GM18909 (cell line): ENCODE measurements around the gene HYCC2.
"Not testable (repeated sequence)": the region's sequence is repeated elsewhere in the genome, so short reads cannot be mapped to it uniquely, and the experiment has no call there.

Experiments used
- ATAC-seq: cut with Tn5 transposase; IDR thresholded peaks from one replicate; pipeline ENCODE4 v1.9.1; 2021; ENCODE audit warnings: mild to moderate bottlenecking; ENCODE audit not compliant: unreplicated experiment, poor library complexity

HYCC2 gene

DNA sequence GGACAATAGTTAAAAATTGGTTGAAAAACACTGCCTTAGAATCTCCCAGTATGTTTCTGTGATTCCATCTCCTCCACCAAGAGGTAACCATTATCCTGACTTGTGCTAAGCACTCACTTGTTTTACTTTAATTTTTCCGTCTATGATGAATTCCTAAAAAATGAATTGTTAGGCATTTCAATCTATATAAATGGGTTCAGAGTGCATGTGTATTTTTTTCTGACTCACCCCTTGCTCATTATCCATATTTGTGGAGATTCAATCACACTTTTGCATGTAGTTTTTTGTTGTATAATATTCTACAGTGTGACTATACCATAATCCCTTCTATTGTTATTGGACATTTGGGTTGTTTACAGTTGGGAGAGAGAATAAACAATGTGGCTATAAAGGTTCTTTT is 1.6 kb upstream of the HYCC2 start:
- ATAC-seq: no peak

DNA sequence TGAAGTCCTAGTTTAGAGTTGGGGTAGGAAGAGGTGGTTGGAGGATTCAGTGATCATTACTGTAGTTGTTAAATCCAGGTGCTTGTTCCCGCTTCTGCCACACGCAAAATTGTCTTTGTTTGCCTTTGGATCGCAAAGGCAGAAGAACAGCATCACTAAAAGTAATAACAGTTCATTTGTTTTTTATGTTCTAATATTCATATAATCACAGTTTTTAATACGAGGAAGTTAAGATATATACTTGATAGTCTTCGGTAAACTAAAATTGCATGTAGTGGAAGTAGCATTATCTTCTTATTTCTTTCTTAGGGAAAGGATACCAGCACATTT is 695 bp upstream of the HYCC2 start:
- no peak for ATAC-seq

DNA sequence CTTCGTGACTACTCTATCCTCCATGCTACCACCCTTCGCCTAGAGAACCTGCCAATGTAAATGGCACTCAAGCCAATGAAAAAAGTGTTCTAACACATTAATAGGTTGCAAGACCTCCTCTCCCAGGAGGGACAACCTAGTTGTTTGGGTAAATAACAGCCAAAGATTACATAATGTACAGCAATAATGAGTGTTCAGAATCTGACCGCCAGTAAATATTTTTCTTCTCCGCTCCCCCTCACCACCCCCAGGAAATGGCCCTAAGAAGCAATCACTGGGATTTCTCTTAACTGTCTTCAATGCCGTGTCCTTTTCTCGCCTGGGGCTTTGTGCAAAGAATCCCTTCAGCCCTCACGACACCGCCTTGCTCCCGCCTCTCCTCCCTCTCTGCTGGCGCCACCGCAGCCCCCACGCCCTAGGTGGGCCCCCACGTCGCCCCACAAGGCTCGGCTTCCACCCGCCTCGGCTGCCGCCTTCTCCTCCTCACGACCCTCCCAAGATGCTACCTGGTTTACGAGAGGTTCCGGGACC is 458 bp downstream of the HYCC2 start:
- peak; percentile 29 for ATAC-seq

DNA sequence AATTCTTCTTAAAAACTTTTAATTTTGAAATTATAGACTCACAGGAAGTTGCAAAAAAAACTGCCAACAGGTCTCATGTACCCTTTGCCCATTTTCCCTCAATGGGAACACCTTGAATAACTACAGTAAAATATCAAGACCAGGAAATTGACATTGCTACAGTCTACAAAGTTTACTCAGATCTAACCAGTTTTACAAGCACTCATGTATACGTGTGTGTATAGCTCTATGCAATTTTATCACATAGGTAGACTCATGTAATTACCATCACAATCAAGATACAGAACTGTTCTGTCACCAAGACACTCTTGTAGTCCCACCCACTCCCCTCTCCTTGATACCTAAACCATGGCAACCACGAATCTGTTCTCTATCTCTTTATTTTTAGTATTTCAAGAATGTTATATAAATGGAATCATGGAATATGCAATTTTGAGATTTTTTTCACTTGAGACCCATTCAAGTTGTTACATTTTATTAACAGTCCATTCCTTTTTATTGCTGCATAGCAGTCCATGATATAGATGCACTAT is 6.6 kb downstream of the HYCC2 start:
- no peak for ATAC-seq

DNA sequence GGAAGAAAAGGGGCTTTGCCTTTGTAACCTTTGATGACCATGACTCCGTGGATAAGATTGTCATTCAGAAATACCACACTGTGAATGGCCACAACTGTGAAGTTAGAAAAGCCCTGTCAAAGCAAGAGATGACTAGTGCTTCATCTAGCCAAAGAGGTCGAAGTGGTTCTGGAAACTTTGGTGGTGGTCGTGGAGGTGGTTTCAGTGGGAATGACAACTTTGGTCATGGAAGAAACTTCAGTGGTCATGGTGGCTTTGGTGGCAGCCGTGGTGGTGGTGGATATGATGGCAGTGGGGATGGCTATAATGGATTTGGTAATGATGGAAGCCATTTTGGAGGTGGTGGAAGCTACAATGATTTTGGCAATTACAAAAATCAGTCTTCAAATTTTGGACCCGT is 8.0 kb downstream of the HYCC2 start:
- not testable (repeated sequence) for ATAC-seq

DNA sequence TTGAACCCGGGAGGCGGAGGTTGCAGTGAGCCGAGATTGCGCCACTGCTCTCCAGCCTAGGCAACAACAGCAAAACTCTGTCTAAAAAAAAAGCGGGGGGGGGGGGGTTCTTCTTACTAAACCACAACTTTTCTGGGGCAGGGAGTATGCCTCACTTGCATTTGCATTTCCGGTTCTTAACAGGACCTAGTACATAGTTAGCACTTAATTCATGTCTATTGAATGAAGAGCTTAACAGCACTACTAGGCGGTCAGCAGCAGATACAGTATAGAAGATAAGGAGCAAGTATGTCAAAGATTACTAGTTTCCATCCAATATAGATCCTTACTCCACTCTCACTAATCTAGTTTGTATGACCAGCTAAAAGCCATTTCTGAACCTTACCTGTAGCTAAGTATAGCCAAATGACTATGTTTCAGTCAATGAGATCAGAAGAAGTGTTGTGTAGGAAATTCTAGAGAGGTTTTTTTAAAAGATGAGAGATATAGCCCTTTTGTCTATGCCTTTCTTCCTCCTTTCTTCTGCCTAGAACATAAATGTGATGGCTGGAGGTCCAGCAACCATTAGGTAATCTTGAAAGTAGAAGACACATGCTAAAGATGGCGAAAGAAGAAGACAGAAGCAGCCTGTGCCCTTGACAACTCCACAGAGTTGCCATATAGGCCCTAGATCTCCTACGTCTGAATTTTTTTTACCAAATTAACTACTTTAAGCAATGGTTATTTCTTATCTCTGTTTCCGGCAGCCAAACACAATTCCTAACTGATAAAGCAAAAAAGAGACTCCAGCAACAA is 11.3 kb downstream of the HYCC2 start:
- ATAC-seq: no peak

DNA sequence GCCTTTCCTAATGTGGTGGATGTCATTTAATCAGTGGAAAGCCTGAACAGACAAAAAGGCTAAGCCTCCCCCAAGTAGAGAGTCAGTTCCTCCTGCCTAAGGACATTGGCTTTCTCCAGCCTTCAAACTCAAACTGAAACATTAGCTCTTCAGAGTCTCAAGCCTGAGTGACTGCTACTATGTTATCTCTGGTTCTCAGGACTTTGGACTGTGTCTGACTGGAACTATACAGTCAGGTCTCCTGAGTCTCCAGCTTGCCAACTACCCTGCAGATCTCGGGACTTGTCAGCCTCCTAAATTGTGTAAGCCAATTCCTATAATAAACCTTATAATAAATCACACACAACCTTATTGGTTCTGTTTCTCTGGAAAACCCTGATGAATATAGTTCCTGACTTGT is 12.6 kb downstream of the HYCC2 start:
- ATAC-seq: no peak

DNA sequence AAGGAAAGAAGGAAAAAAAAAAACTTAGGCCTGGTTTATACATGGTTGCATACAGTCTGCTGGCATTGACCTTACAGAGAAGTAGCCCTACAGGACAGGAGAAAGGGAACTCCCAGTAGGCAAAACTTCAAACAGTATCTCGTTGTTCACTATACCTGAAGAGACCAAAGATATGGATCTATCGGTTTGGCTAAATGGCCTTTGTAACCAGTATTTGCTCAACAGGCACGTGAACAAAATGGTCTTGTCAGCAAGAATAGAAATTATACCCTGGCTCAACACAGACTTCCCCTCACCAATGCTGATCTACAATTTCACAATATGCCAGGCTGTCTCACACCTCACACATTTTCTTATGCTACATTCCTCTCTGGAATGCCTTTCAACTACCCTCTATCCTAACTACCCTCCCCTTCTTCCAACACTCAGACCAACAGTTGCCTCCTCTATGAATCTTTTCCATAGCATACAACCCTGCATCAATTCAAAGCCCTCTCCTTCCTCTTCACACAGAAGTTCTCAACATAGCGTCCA is 13.7 kb downstream of the HYCC2 start:
- ATAC-seq: no peak

DNA sequence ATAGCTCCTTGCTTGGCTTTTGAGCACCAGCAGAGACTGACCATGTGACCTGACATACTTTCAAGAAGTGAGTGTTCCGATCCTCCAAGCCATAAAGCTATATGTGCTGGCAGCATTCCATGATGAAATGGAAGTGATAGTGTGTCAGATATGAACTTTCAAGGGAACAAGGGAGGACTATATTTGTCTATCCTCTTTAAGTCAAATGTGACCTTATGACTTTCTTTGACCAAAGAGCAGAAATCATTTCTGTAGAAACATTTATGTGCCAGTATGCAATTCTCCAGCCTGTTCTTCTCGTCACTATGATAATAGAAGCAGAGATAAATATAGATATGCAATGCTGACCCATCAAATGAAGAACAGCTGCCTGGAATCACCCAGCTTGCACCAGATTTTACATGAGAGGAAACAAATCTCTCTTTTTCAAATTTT is 14.4 kb downstream of the HYCC2 start:
- ATAC-seq: no peak

DNA sequence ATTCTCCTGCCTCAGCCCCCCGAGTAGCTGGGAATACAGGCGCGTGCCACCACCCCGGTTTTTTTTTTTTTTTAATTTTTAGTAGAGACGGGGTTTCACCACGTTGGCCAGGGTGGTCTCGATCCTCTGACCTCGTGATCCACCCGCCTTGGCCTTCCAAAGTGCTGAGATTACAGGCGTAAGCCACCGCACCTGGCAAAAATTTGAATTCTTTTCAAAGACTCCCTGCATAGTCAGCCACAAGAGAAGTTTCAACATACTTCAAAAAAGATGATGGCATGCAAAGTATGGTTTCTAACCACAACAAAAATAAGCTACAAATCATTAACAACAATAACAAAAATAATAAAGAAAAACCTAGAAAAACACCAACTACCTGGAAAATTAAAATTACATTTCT is 22.0 kb downstream of the HYCC2 start:
- ATAC-seq: no peak

DNA sequence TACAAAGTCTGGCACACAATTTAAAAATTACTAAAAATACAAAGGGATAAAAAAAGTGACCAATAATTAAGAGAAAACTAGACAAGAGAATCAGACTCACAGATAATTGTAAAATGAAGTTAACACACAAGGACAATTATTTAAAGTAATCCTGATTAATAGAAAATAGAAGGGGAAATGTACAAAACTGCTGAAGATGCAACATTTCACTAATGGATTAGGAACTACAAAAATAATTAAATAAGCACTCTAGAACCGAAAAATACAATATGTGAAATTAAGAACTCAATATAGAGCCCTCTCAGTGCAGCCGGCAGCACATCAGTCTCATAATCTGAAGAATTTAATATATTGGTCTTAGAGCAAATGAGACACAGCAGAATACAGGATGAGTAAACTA is 24.6 kb downstream of the HYCC2 start:
- no peak for ATAC-seq

DNA sequence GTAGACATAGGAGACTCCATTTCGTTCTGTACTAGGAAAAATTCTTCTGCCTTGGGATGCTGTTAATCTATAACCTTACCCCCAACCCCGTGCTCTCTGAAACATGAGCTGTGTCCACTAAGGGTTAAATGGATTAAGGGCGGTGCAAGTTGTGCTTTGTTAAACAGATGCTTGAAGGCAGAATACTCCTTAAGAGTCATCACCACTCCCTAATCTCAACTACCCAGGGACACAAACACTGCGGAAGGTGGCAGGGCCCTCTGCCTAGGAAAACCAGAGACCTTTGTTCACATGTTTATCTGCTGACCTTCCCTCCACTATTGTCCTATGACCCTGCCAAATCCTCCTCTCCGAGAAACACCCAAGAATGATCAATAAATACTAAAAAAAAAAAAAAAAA is 28.4 kb downstream of the HYCC2 start:
- ATAC-seq: not testable (repeated sequence)

DNA sequence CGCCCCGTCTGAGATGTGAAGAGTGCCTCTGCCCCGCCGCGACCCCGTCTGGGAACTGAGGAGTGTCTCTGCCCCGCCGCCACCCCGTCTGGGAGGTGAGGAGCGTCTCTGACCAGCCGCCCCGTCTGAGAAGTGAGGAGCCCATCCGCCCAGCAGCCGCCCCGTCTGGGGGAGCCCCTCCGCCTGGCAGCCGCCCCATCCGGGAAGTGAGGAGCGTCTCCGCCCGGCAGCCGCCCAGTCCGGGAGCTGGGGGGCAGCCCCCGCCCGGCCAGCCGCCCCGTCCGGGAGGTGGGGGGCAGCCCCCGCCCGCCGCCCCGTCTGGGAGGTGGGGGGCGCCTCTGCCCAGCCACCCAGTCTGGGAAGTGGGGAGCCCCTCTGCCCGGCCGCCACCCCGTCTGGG is 29.0 kb downstream of the HYCC2 start:
- not testable (repeated sequence) for ATAC-seq

DNA sequence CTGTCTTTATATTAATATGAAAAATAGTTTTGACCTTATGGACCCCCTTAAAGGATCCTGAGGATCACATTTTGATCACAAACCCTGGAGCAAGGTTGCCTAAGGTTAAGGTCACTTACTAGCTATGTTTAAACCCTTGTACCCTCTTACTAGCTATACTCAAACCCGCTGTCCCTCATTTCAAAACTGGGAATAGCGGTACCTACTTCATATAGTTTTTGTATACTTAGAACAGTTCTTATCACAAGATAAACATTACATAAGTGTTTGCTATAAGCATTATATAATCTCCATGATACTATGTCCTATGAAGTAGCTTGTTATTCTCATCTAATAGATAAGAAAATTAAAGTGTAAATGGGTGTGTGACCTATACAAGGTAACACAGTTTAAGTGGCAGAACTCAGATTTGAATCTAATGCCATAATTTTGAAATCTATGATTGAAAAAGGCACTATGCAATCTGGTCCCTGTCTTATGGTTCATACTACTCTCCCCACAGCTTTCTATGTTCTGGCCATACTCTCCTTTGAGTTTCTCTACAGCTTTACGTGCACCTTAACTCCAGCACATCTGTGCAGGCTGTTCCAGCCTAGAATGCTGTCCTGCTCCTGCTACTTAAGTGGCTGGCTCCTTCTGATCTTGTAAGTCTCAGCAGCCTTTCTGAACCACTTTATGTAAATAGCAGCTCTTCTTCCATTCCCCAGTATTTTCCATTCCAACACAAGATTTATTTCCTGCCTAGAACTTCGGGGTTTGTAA is 30.4 kb downstream of the HYCC2 start:
- no peak for ATAC-seq

DNA sequence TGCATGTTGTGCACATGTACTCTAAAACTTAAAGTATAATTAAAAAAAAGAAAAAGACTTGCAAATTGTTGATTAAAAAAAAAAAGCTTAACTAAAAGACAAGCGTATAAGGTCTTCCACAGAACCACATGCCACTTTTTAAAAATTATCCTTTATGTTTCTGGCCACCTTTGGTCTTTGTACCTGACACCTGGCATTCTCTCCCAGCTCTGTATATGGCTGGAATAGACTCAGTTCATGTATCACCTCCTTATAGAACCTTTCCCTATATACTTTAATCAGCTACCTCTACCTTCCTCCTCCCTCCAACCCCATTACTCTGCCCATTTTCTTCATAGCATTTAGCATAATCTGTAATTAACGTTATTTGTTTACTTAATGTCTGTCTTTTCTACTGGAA is 32.6 kb downstream of the HYCC2 start:
- no peak for ATAC-seq

DNA sequence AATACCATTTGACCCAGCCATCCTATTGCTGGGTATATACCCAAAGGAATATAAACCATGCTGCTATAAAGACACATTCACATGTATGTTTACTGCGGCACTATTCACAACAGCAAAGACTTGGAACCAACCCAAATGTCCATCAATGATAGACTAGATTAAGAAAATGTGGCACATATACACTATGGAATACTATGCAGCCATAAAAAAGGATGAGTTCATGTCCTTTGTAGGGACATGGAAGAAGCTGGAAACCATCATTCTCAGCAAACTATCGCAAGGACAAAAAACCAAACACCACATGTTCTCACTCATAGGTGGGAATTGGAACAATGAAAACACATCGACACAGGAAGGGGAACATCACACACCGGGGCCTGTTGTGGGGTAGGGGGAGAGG is 33.1 kb downstream of the HYCC2 start:
- ATAC-seq: not testable (repeated sequence)

DNA sequence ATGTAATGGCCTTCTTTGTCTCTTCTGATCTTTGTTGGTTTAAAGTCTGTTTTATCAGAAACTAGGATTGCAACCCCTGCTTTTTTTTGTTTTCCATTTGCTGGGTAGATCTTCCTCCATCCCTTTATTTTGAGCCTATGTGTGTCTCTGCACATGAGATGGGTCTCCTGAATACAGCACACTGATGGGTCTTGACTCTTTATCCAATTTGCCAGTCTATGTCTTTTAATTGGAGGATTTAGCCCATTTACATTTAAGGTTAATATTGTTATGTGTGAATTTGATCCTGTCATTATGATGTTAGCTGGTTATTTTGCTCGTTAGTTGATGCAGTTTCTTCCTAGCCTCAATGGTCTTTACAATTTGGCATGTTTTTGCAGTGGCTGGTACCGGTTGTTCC is 37.1 kb downstream of the HYCC2 start:
- ATAC-seq: not testable (repeated sequence)

DNA sequence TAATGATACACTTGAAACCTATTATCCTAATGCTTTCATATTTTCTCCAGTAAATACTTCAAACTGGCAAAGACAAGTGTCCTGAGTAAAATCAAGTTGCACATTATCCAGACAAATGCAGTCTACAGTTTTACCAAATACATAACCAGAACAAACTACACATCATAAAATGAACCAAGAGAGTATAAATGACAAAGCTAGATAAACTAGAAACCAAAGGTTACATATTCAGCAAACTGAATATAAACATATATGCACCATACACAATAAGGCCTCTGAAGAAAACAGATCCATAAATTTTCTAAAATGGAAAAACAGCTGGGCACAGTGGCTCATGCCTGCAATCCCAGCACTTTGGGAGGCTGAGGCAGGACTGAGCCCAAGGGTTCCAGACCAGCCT is 47.0 kb downstream of the HYCC2 start:
- ATAC-seq: no peak

DNA sequence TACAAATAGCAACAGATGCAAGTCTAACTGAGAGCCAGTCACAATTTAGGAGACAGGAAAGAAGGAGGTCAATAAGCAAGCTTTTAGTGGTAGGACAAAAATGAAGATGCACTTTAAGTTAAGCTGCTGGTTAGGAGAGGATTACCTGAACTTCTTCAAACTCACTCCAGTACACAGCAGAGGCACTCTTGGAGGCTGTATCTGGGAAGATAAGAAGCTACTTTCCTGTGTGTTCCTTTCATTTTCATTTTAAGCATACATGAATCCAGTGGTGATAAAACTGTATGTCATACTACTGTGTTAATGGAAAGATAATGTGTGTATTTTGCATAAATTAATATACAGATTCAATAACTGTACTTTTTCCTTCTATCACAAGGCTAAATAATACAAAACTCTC is 49.6 kb downstream of the HYCC2 start:
- ATAC-seq: peak; percentile 50
